ENCODE measurements around the gene NACC1.
A peak's percentile ranks its signal among the peaks of the same experiment; 100 is the strongest.

The NACC1 gene

GRCh38 chr19:13117772-13118423 lies at the start of gene NACC1:
NACC1 (plus strand) TSS chr19:13118264; CDS start chr19:13135208, 16,944 bp downstream.
- DNase-seq = peak; percentile 86

- DNase-seq = no peak
Observed at GRCh38 chr19:13069415-13070359, 48.4 kb upstream of the NACC1 start.

- DNase-seq = no peak
Observed at GRCh38 chr19:13070425-13071140, 47.5 kb upstream of the NACC1 start.

- DNase-seq = no peak
Observed at GRCh38 chr19:13071444-13072187, 46.4 kb upstream of the NACC1 start.

- no peak for DNase-seq
Observed at GRCh38 chr19:13072188-13072908, 45.7 kb upstream of the NACC1 start.

- no peak for DNase-seq
Observed at GRCh38 chr19:13073263-13073662, 44.8 kb upstream of the NACC1 start.

GRCh38 chr19:13074378-13074777 lies 43.7 kb upstream of the NACC1 start:
- no peak for DNase-seq

- DNase-seq = no peak
Observed at GRCh38 chr19:13076320-13076719, 41.7 kb upstream of the NACC1 start.

- DNase-seq = no peak
Observed at GRCh38 chr19:13076787-13077186, 41.3 kb upstream of the NACC1 start.

- DNase-seq = peak; percentile 51
Observed at GRCh38 chr19:13077240-13077639, 40.8 kb upstream of the NACC1 start.

GRCh38 chr19:13078381-13078780 lies 39.7 kb upstream of the NACC1 start:
- no peak for DNase-seq

GRCh38 chr19:13078897-13079541 lies 39.0 kb upstream of the NACC1 start:
- DNase-seq = no peak

GRCh38 chr19:13079542-13079986 lies 38.5 kb upstream of the NACC1 start:
- DNase-seq = no peak

GRCh38 chr19:13082192-13083007 lies 35.7 kb upstream of the NACC1 start:
- DNase-seq = peak; percentile 79

GRCh38 chr19:13083008-13083404 lies 35.1 kb upstream of the NACC1 start:
- DNase-seq = no peak

GRCh38 chr19:13083627-13084026 lies 34.4 kb upstream of the NACC1 start:
- no peak for DNase-seq

- DNase-seq = no peak
Observed at GRCh38 chr19:13085666-13086065, 32.4 kb upstream of the NACC1 start.

GRCh38 chr19:13086341-13086740 lies 31.7 kb upstream of the NACC1 start:
- DNase-seq = no peak

- DNase-seq = no peak
Observed at GRCh38 chr19:13087295-13087694, 30.8 kb upstream of the NACC1 start.

GRCh38 chr19:13087795-13088537 lies 30.1 kb upstream of the NACC1 start:
- DNase-seq = no peak
